ENCODE data around the gene TMC6. TPM values are rescaled to one million over a fixed set of nuclear protein-coding genes. Genes with fewer than 3 reads are reported as not detected.

Gene TMC6
- polyA plus RNA-seq, 1 donor (not counting 4 experiments of a cell fraction or from before 2014, with no cell fraction given): 20.4 TPM

- Histone ChIP-seq H3K79me2 (ENCODE audit: control insufficient read depth, insufficient read depth, low read length) (no peaks in the 10 kb centered on the region), H3K4me3 (ENCODE audit: control insufficient read depth in 2 of 3, extremely low read depth in 1 of 3, insufficient read depth in 2 of 3, low read depth in 1 of 3, low read length in 3 of 3) (no peak overlapping the region), H3K27ac (ENCODE audit: control insufficient read depth, insufficient read depth, low read length) (no peak overlapping the region), H3K27me3 (ENCODE audit: control insufficient read depth, extremely low read depth, insufficient read depth, low read length) (no peaks in the 10 kb centered on the region), H3K9me1 (ENCODE audit: control insufficient read depth, extremely low read depth, insufficient read depth, low read length) (no peaks in the 10 kb centered on the region), H3K9me3 (ENCODE audit: control insufficient read depth, low read depth, low read length) (no peaks in the 10 kb centered on the region), H2AFZ (ENCODE audit: control insufficient read depth, low read length) (no peak overlapping the region), H3K36me3 (ENCODE audit: control insufficient read depth in 2 of 2, extremely low read depth in 1 of 2, insufficient read depth in 2 of 2, low read length in 2 of 2) (peaks cover 0 to 5% of the 10 kb centered on the region in 2 experiments), H3K4me1 (ENCODE audit: control insufficient read depth, extremely low read depth, insufficient read depth, low read length) (no peaks in the 10 kb centered on the region), H4K20me1 (ENCODE audit: control insufficient read depth, extremely low read depth, insufficient read depth, low read length) (peaks cover 3% of the 10 kb centered on the region), H3K9ac (ENCODE audit: control insufficient read depth, extremely low read depth, insufficient read depth, low read length) (no peak overlapping the region), H3K4me2 (ENCODE audit: control insufficient read depth, extremely low read depth, insufficient read depth, low read depth, low read length) (no peak overlapping the region)
- no peak for DNase-seq (ENCODE audit: low read depth, low spot score)
- no peak for FAIRE-seq
- TF ChIP-seq EZH2 (IDR thresholded peaks at IDR 0.05; ENCODE audit: low read length) (no peak), CTCF (optimal IDR thresholded peaks at IDR 0.05 in 1 of 3, IDR thresholded peaks at IDR 0.05 in 1 of 3, conservative IDR thresholded peaks at IDR 0.05 in 1 of 3; ENCODE audit: extremely low read depth in 1 of 3, insufficient read depth in 2 of 3, low read length in 3 of 3) (no peak)
- dilution Hi-C loops (cut with MboI; ENCODE audit: extremely low pct_ligation_motif_present, low sequenced_read_pairs): no loop called here
Measured at GRCh38 chr17:78107976-78108725, 20.4 kb downstream of the TMC6 start.

GRCh38 chr17:78107457-78107856 is 21.1 kb downstream of the TMC6 start:
- H3K4me1 ChIP-seq (ENCODE audit: control insufficient read depth, extremely low read depth, insufficient read depth, low read length): no peaks in the 10 kb centered on the region
- peaks cover 0 to 3% of the 10 kb centered on the region in 2 experiments for H3K36me3 ChIP-seq (ENCODE audit: control insufficient read depth in 2 of 2, extremely low read depth in 1 of 2, insufficient read depth in 2 of 2, low read length in 2 of 2)
- H3K9ac ChIP-seq (ENCODE audit: control insufficient read depth, extremely low read depth, insufficient read depth, low read length): no peak overlapping the region
- DNase-seq (ENCODE audit: low read depth, low spot score) (no peak), FAIRE-seq (no peak)
- H4K20me1 ChIP-seq (ENCODE audit: control insufficient read depth, extremely low read depth, insufficient read depth, low read length): peaks cover 3% of the 10 kb centered on the region
- dilution Hi-C loops (cut with MboI; ENCODE audit: extremely low pct_ligation_motif_present, low sequenced_read_pairs): no loop called here
- no peaks in the 10 kb centered on the region for H3K9me3 ChIP-seq (ENCODE audit: control insufficient read depth, low read depth, low read length)
- no peak overlapping the region for H3K4me2 ChIP-seq (ENCODE audit: control insufficient read depth, extremely low read depth, insufficient read depth, low read depth, low read length)
- no peak overlapping the region for H3K27ac ChIP-seq (ENCODE audit: control insufficient read depth, insufficient read depth, low read length)
- H3K79me2 ChIP-seq (ENCODE audit: control insufficient read depth, insufficient read depth, low read length): no peaks in the 10 kb centered on the region
- no peaks in the 10 kb centered on the region for H3K27me3 ChIP-seq (ENCODE audit: control insufficient read depth, extremely low read depth, insufficient read depth, low read length)
- no peak overlapping the region for H3K4me3 ChIP-seq (ENCODE audit: control insufficient read depth in 2 of 3, extremely low read depth in 1 of 3, insufficient read depth in 2 of 3, low read depth in 1 of 3, low read length in 3 of 3)
- TF ChIP-seq EZH2 (IDR thresholded peaks at IDR 0.05; ENCODE audit: low read length): no peak
- TF ChIP-seq CTCF (optimal IDR thresholded peaks at IDR 0.05 in 1 of 3, IDR thresholded peaks at IDR 0.05 in 1 of 3, conservative IDR thresholded peaks at IDR 0.05 in 1 of 3; ENCODE audit: extremely low read depth in 1 of 3, insufficient read depth in 2 of 3, low read length in 3 of 3): no peak
- no peaks in the 10 kb centered on the region for H3K9me1 ChIP-seq (ENCODE audit: control insufficient read depth, extremely low read depth, insufficient read depth, low read length)
- H2AFZ ChIP-seq (ENCODE audit: control insufficient read depth, low read length): no peak overlapping the region

All from keratinocyte (primary cell).